Ishikawa (cell line): ENCODE measurements around the gene ARHGAP19.

Experiments
- CEBPB ChIP-seq: IDR thresholded peaks from 2 replicates; pipeline ENCODE4 v1.6.1; 2012
- CREB1 ChIP-seq: IDR thresholded peaks from 2 replicates; pipeline ENCODE4 v1.6.1; 2012; ENCODE audit warnings: low read depth
- EGR1 ChIP-seq: IDR thresholded peaks from 2 replicates; pipeline ENCODE4 v1.6.1; 2012
- EP300 ChIP-seq: IDR thresholded peaks from 2 replicates; pipeline ENCODE4 v1.6.1; 2012; ENCODE audit warnings: borderline replicate concordance
- FOXM1 ChIP-seq: IDR thresholded peaks from 2 replicates; pipeline ENCODE4 v1.6.1; 2012; ENCODE audit warnings: low read depth, borderline replicate concordance
- MAX ChIP-seq: IDR thresholded peaks from 2 replicates; pipeline ENCODE4 v1.6.1; 2012
- NFIC ChIP-seq: IDR thresholded peaks from 2 replicates; pipeline ENCODE4 v1.6.1; 2012
- RAD21 ChIP-seq: IDR thresholded peaks from 2 replicates; pipeline ENCODE4 v1.6.1; 2012; ENCODE audit warnings: low read depth
- REST ChIP-seq: IDR thresholded peaks from 2 replicates; pipeline ENCODE4 v1.6.1; 2012; ENCODE audit warnings: low read depth, mild to moderate bottlenecking
- TAF1 ChIP-seq: IDR thresholded peaks from 2 replicates; pipeline ENCODE4 v1.6.1; 2012; ENCODE audit warnings: low read depth, mild to moderate bottlenecking
- TCF12 ChIP-seq: IDR thresholded peaks from 2 replicates; pipeline ENCODE4 v1.6.1; 2012; ENCODE audit warnings: low read depth
- TEAD4 ChIP-seq: IDR thresholded peaks from 2 replicates; pipeline ENCODE4 v1.6.1; 2012
- USF1 ChIP-seq: IDR thresholded peaks from 2 replicates; pipeline ENCODE4 v1.6.1; 2012
- YY1 ChIP-seq: IDR thresholded peaks from 2 replicates; pipeline ENCODE4 v1.6.1; 2012; ENCODE audit warnings: low read depth
- ZBTB7A ChIP-seq: IDR thresholded peaks from 2 replicates; pipeline ENCODE4 v1.6.1; 2012; ENCODE audit warnings: low read depth

The ARHGAP19 gene

GRCh38 chr10:97261183-97261582, 31.3 kb downstream of the ARHGAP19 start:
- no peak for TF ChIP-seq TEAD4
- no peak for TF ChIP-seq RAD21
- no peak for TF ChIP-seq CREB1
- TF ChIP-seq YY1: no peak

GRCh38 chr10:97259119-97259518, 33.3 kb downstream of the ARHGAP19 start:
- no peak for TF ChIP-seq ZBTB7A
- no peak for TF ChIP-seq RAD21
- no peak for TF ChIP-seq USF1
- no peak for TF ChIP-seq EGR1
- no peak for TF ChIP-seq NFIC
- no peak for TF ChIP-seq MAX
- TF ChIP-seq TAF1: no peak
- no peak for TF ChIP-seq FOXM1
- TF ChIP-seq TCF12: no peak
- TF ChIP-seq TEAD4: no peak
- no peak for TF ChIP-seq CREB1
- no peak for TF ChIP-seq EP300
- TF ChIP-seq CEBPB: no peak

DNA sequence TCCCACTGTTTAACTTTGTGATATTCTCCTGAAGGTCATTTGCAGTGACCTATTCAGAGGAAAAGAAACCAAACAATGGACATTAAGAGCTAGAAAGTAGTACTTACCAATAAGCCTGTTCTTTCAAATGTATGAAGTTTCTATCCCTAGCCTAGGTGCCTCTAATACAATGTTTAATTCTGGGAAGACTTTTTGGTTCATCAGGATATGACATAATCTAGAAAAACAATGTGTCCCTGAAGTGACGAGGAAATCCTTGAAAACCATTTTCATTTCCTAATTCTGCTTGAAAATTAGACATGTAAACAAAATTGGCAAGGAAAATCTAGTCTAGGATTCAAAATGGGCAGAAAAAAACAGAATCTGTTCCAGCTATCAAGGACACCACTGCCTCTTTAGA, 36.1 kb downstream of the ARHGAP19 start:
- TF ChIP-seq FOXM1: no peak
- no peak for TF ChIP-seq REST
- no peak for TF ChIP-seq MAX
- TF ChIP-seq TAF1: no peak
- TF ChIP-seq TCF12: no peak
- TF ChIP-seq EGR1: no peak
- TF ChIP-seq TEAD4: no peak
- TF ChIP-seq NFIC: no peak
- no peak for TF ChIP-seq CEBPB
- TF ChIP-seq RAD21: no peak
- TF ChIP-seq CREB1: no peak

- TF ChIP-seq YY1: no peak
- no peak for TF ChIP-seq ZBTB7A
- no peak for TF ChIP-seq FOXM1
- no peak for TF ChIP-seq EGR1
- TF ChIP-seq USF1: no peak
- TF ChIP-seq NFIC: no peak
- TF ChIP-seq CEBPB: no peak
- TF ChIP-seq REST: no peak
- TF ChIP-seq MAX: no peak
These were observed 36.7 kb downstream of the ARHGAP19 start for GRCh38 chr10:97255512-97256293.

DNA sequence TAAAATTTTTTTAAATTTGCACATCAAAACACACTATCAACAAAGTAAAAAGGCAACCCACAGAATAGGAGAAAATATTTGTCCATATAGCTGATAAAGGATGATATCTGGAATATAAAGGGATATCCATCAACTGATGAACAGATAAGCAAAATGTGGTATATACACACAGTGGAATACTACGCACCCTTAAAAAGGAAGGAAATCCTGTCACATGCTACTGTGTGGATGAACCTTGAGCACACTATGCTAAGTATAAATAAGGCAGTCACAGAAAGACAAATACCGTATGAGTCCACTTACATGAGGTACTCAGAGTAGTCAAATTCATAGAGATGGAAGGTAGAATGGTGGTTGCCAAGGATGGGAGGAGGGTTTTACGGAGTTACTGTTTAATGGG, 37.7 kb downstream of the ARHGAP19 start:
- no peak for TF ChIP-seq YY1
- TF ChIP-seq RAD21: no peak
- TF ChIP-seq TAF1: no peak
- no peak for TF ChIP-seq FOXM1
- no peak for TF ChIP-seq ZBTB7A
- TF ChIP-seq EGR1: no peak
- TF ChIP-seq CREB1: no peak
- no peak for TF ChIP-seq NFIC
- TF ChIP-seq TCF12: no peak
- TF ChIP-seq USF1: no peak
- no peak for TF ChIP-seq MAX
- TF ChIP-seq TEAD4: no peak
- no peak for TF ChIP-seq REST
- no peak for TF ChIP-seq CEBPB
- TF ChIP-seq EP300: no peak
